Ishikawa (cell line): ENCODE measurements around the gene ZNF213.
A peak's percentile ranks its signal among the peaks of the same experiment; 100 is the strongest.

Experiments used
- CEBPB ChIP-seq: IDR thresholded peaks from 2 replicates; pipeline ENCODE4 v1.6.1; 2012
- CREB1 ChIP-seq: IDR thresholded peaks from 2 replicates; pipeline ENCODE4 v1.6.1; 2012; ENCODE audit warnings: low read depth
- EGR1 ChIP-seq: IDR thresholded peaks from 2 replicates; pipeline ENCODE4 v1.6.1; 2012
- EP300 ChIP-seq: IDR thresholded peaks from 2 replicates; pipeline ENCODE4 v1.6.1; 2012; ENCODE audit warnings: borderline replicate concordance
- FOXM1 ChIP-seq: IDR thresholded peaks from 2 replicates; pipeline ENCODE4 v1.6.1; 2012; ENCODE audit warnings: low read depth, borderline replicate concordance
- NFIC ChIP-seq: IDR thresholded peaks from 2 replicates; pipeline ENCODE4 v1.6.1; 2012
- RAD21 ChIP-seq: IDR thresholded peaks from 2 replicates; pipeline ENCODE4 v1.6.1; 2012; ENCODE audit warnings: low read depth
- TAF1 ChIP-seq: IDR thresholded peaks from 2 replicates; pipeline ENCODE4 v1.6.1; 2012; ENCODE audit warnings: low read depth, mild to moderate bottlenecking
- TCF12 ChIP-seq: IDR thresholded peaks from 2 replicates; pipeline ENCODE4 v1.6.1; 2012; ENCODE audit warnings: low read depth
- TEAD4 ChIP-seq: IDR thresholded peaks from 2 replicates; pipeline ENCODE4 v1.6.1; 2012
- YY1 ChIP-seq: IDR thresholded peaks from 2 replicates; pipeline ENCODE4 v1.6.1; 2012; ENCODE audit warnings: low read depth
- ZBTB7A ChIP-seq: IDR thresholded peaks from 2 replicates; pipeline ENCODE4 v1.6.1; 2012; ENCODE audit warnings: low read depth
- TF ChIP-seq, protein P1 (sequence below): IDR thresholded peaks from 2 replicates; pipeline ENCODE4 v1.6.1; 2012
- TF ChIP-seq, protein P2 (sequence below): IDR thresholded peaks from 2 replicates; pipeline ENCODE4 v1.6.1; 2012
- TF ChIP-seq, protein P3 (sequence below): IDR thresholded peaks from 2 replicates; pipeline ENCODE4 v1.6.1; 2012; ENCODE audit warnings: low read depth, mild to moderate bottlenecking

ZNF213 gene

DNA sequence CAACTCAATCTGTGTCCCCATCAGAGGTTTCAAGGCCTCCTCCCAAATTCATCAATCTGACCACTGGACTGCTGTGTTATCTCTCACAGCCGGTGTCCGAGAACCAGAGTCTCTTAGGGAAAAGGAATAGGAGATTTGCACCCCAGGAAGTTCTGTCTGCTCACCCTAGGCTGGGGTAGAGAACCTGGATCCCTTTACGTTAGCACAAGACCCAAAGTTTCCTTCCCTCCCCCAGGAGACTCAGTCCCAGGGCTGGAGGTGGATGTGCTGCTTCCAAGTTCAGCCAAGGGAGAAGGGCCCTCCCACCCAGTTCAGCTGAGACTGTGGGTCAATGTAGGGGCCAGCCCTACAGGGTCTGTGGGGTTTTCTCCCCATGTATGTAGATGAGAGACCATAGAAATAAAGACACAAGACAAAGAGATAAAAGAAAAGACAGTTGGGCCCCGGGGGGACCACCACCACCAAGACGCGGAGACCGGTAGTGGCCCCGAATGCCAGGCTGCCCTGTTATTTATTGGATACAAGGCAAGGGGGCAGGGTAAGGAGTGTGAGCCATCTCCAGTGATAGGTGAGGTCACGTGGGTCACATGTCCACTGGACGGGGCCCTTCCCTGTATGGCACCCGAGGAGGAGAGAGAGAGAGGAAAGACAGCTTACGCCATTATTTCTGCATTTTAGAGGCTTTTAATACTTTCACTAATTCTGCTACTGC, 30.4 kb downstream of the ZNF213 start:
- TF ChIP-seq, protein P1, sequence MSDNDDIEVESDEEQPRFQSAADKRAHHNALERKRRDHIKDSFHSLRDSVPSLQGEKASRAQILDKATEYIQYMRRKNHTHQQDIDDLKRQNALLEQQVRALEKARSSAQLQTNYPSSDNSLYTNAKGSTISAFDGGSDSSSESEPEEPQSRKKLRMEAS, result no peak
- TF ChIP-seq RAD21, result no peak
- TF ChIP-seq, protein P2, sequence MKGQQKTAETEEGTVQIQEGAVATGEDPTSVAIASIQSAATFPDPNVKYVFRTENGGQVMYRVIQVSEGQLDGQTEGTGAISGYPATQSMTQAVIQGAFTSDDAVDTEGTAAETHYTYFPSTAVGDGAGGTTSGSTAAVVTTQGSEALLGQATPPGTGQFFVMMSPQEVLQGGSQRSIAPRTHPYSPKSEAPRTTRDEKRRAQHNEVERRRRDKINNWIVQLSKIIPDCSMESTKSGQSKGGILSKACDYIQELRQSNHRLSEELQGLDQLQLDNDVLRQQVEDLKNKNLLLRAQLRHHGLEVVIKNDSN, result peak; percentile 59; the same call in 1 of the 2 replicates

DNA sequence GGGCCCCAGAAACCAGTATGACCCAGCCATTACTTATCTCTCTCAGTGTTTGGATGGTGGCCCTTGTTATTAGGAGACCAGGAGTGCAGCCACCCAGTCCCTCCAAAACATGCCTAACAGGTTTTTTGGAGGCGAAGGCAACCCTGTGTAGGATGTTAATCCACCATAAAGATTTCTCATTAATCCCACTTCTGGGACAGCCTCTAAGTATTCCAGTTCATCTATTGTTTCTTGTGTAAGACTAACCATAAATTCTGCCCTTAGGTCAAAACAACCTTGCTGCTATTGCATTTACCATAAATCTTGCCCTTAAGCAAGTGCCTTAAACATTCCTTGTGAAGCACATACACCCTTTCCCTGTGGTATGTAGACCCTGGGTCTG, 31.7 kb downstream of the ZNF213 start:
- TF ChIP-seq TCF12 (no peak), CREB1 (no peak), EP300 (no peak), NFIC (no peak), TAF1 (no peak), FOXM1 (no peak), ZBTB7A (no peak), CEBPB (no peak), TEAD4 (no peak), EGR1 (no peak), YY1 (no peak), RAD21 (no peak)
- TF ChIP-seq, protein P2, result no peak
- TF ChIP-seq, protein P1, result no peak
- TF ChIP-seq, protein P3, sequence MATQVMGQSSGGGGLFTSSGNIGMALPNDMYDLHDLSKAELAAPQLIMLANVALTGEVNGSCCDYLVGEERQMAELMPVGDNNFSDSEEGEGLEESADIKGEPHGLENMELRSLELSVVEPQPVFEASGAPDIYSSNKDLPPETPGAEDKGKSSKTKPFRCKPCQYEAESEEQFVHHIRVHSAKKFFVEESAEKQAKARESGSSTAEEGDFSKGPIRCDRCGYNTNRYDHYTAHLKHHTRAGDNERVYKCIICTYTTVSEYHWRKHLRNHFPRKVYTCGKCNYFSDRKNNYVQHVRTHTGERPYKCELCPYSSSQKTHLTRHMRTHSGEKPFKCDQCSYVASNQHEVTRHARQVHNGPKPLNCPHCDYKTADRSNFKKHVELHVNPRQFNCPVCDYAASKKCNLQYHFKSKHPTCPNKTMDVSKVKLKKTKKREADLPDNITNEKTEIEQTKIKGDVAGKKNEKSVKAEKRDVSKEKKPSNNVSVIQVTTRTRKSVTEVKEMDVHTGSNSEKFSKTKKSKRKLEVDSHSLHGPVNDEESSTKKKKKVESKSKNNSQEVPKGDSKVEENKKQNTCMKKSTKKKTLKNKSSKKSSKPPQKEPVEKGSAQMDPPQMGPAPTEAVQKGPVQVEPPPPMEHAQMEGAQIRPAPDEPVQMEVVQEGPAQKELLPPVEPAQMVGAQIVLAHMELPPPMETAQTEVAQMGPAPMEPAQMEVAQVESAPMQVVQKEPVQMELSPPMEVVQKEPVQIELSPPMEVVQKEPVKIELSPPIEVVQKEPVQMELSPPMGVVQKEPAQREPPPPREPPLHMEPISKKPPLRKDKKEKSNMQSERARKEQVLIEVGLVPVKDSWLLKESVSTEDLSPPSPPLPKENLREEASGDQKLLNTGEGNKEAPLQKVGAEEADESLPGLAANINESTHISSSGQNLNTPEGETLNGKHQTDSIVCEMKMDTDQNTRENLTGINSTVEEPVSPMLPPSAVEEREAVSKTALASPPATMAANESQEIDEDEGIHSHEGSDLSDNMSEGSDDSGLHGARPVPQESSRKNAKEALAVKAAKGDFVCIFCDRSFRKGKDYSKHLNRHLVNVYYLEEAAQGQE, result no peak

DNA sequence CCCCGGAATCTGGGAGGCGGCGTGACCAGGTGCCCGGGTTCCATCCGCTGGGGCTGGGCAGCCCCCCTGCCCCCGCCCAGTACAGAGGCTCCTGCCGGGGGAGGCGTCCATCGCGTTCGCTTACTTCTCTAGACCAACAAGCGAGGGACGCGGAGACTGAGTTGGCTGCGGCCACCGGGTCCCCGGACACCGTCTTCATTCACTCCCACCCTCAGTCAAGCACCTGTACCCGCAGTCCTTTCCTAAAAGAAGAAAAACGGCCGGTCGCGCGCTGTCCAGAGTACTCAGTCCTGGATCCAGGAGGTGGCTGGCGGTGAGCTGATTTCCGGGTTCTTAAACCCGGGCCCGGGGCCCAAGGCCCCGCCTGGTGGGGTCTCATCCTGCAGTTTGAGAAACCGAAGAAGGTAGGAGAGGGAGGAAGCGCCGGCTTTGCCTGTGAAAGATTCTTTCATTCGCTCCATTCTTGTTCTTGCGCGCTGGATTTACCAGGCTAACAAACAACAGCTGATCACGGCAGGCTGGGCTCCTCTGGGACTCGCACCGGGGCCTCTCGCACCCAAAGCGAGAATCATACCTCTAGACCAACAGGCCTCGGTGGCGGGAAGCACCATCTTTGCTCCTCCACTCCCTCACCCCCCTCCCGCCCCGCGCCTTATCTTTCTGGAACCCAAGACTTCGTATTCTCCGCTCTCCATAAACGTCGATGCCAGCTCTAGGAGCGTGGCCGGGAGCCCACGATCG, 35.8 kb downstream of the ZNF213 start:
- TF ChIP-seq, protein P3, result 0 out of 2 replicates have a peak, but pooled peaks have one; percentile 13
- TF ChIP-seq, protein P1, result no peak

DNA sequence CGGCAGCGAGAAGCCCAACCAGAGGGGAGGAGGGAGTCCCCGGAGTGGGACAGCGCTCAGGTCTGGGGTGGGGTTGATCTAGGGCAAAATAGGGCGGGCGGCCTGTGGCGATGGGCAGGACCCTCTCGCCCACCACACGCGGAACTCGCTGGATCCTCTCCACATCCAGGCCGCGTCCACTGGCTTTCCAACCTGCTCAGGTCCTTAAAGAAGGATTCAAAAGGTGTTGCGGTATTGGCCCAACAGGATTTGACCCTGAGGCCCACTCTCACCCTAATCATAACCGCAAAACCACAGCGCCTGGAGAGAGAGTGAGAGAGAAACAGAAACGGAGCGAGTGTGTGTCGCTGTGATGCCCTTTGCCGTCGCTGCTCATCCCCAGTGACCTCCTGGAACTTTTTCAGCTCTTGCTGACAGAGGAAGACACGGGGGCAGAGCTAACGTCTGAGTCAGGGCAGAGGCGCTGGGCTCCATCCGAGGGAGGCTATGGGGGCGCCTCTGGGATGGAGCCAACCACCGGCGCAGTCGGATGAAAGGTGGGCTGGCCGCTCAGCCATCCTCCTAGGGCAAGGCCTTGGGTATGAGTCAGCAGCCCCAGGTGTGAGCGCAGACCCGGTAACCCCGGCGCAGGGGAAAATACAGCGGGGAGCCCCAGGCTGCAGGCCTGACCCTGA, 36.5 kb downstream of the ZNF213 start:
- TF ChIP-seq NFIC, result no peak
- no peak for TF ChIP-seq EP300
- no peak for TF ChIP-seq RAD21
- TF ChIP-seq YY1, result no peak
- TF ChIP-seq FOXM1, result no peak
- TF ChIP-seq, protein P1, result no peak
- no peak for TF ChIP-seq TEAD4
- TF ChIP-seq TAF1, result no peak
- no peak for TF ChIP-seq EGR1
- TF ChIP-seq ZBTB7A, result no peak
- TF ChIP-seq CREB1, result no peak
- TF ChIP-seq, protein P3, result no peak
- TF ChIP-seq, protein P2, result no peak
